ENCODE results near the gene SHISA7. TPM values are rescaled to one million over a fixed set of nuclear protein-coding genes. Genes with fewer than 3 reads are reported as not detected.

SHISA7 gene
- total and polyA plus RNA-seq, 2 experiments from 2014 or later, result not detected

- Histone ChIP-seq H3K36me3 (peaks cover 14% of the 10 kb centered on the region), H3K27ac (no peak overlapping the region), H3K27me3 (peaks cover 7% of the 10 kb centered on the region), H3K4me3 (peak overlapping the region; percentile 89), H3K9me3 (ENCODE audit: low read depth) (no peaks in the 10 kb centered on the region), H3K4me1 (ENCODE audit: low read depth) (peaks cover 20% of the 10 kb centered on the region)
- DNase-seq (ENCODE audit: low read depth in 1 of 2, low spot score in 1 of 2), result peak; percentile 75 to 81
- no peak for TF ChIP-seq CTCF (IDR thresholded peaks at IDR 0.05; ENCODE audit: low read depth, low read length)
Measured at GRCh38 chr19:55383279-55384130, 59.6 kb downstream of the SHISA7 start.

- H3K36me3 ChIP-seq, result peaks cover 8% of the 10 kb centered on the region
- no peak for TF ChIP-seq CTCF (IDR thresholded peaks at IDR 0.05; ENCODE audit: low read depth, low read length)
- no peak overlapping the region for H3K27ac ChIP-seq
- no peak for DNase-seq (ENCODE audit: low read depth in 1 of 2, low spot score in 1 of 2)
- H3K27me3 ChIP-seq, result peaks cover 16% of the 10 kb centered on the region
- no peak overlapping the region for H3K4me3 ChIP-seq
- H3K4me1 ChIP-seq (ENCODE audit: low read depth), result peaks cover 20% of the 10 kb centered on the region
- no peaks in the 10 kb centered on the region for H3K9me3 ChIP-seq (ENCODE audit: low read depth)
Measured at GRCh38 chr19:55382522-55383054, 60.5 kb downstream of the SHISA7 start.

GRCh38 chr19:55382013-55382412 is 61.1 kb downstream of the SHISA7 start:
- Histone ChIP-seq H3K36me3 (peaks cover 2% of the 10 kb centered on the region), H3K4me3 (no peak overlapping the region), H3K27ac (no peak overlapping the region), H3K27me3 (peaks cover 20% of the 10 kb centered on the region), H3K9me3 (ENCODE audit: low read depth) (no peaks in the 10 kb centered on the region), H3K4me1 (ENCODE audit: low read depth) (peaks cover 16% of the 10 kb centered on the region)
- no peak for DNase-seq (ENCODE audit: low read depth in 1 of 2, low spot score in 1 of 2)
- TF ChIP-seq CTCF (IDR thresholded peaks at IDR 0.05; ENCODE audit: low read depth, low read length), result no peak

- H3K27ac ChIP-seq, result no peak overlapping the region
- DNase-seq (ENCODE audit: low read depth in 1 of 2, low spot score in 1 of 2), result no peak
- peaks cover 23% of the 10 kb centered on the region for H3K27me3 ChIP-seq
- H3K4me1 ChIP-seq (ENCODE audit: low read depth), result no peaks in the 10 kb centered on the region
- no peak for TF ChIP-seq CTCF (IDR thresholded peaks at IDR 0.05; ENCODE audit: low read depth, low read length)
- no peaks in the 10 kb centered on the region for H3K36me3 ChIP-seq
- no peaks in the 10 kb centered on the region for H3K9me3 ChIP-seq (ENCODE audit: low read depth)
- no peak overlapping the region for H3K4me3 ChIP-seq
Measured at GRCh38 chr19:55379174-55379573, 63.9 kb downstream of the SHISA7 start.

Other genes with a start within 250 kb of the SHISA7 start
Only the 30 nearest of the 31 such genes appear.
- 4.2 and 4.7 TPM in 2 replicates for gene TMEM86B, start 214.5 kb downstream of the SHISA7 start, total RNA-seq
- gene TMEM86B, start 214.5 kb downstream of the SHISA7 start, polyA plus RNA-seq, result 2.6 and 5.3 TPM in 2 replicates
- 87.9 and 91.7 TPM in 2 replicates for gene PPP6R1, start 184.3 kb downstream of the SHISA7 start, total RNA-seq
- 98.7 and 101 TPM in 2 replicates for gene PPP6R1, start 184.3 kb downstream of the SHISA7 start, polyA plus RNA-seq
- 47.2 and 77.7 TPM in 2 replicates for gene HSPBP1, start 163.2 kb downstream of the SHISA7 start, total RNA-seq
- 68.9 and 123 TPM in 2 replicates for gene HSPBP1, start 163.2 kb downstream of the SHISA7 start, polyA plus RNA-seq
- 34.4 and 34.7 TPM in 2 replicates for gene BRSK1, start 159.3 kb downstream of the SHISA7 start, total RNA-seq
- 3.5 and 5.6 TPM in 2 replicates for gene BRSK1, start 159.3 kb downstream of the SHISA7 start, polyA plus RNA-seq
- not detected in 2 replicates for gene TMEM150B, start 118.0 kb downstream of the SHISA7 start, total RNA-seq
- gene TMEM150B, start 118.0 kb downstream of the SHISA7 start, polyA plus RNA-seq, result not detected in 2 replicates
- 58.9 and 82.4 TPM in 2 replicates for gene KMT5C, start 103.4 kb downstream of the SHISA7 start, total RNA-seq
- 63.5 and 81.7 TPM in 2 replicates for gene KMT5C, start 103.4 kb downstream of the SHISA7 start, polyA plus RNA-seq
- gene COX6B2, start 88.6 kb downstream of the SHISA7 start, total RNA-seq, result not detected in 2 replicates
- gene COX6B2, start 88.6 kb downstream of the SHISA7 start, polyA plus RNA-seq, result 0.06 and 0.17 TPM in 2 replicates
- gene GARIN5B, start 80.0 kb downstream of the SHISA7 start, total RNA-seq, result not detected in 2 replicates
- gene GARIN5B, start 80.0 kb downstream of the SHISA7 start, polyA plus RNA-seq, result not detected in 2 replicates
- 0.12 and 0.49 TPM in 2 replicates for gene IL11, start 72.8 kb downstream of the SHISA7 start, total RNA-seq
- gene IL11, start 72.8 kb downstream of the SHISA7 start, polyA plus RNA-seq, result 0.72 TPM in 1 of 2 replicates, not detected in the other
- not detected in 2 replicates for gene TMEM190, start 66.5 kb downstream of the SHISA7 start, total RNA-seq
- 0.85 and 1.3 TPM in 2 replicates for gene TMEM190, start 66.5 kb downstream of the SHISA7 start, polyA plus RNA-seq
- 0.27 and 0.35 TPM in 2 replicates for gene TMEM238, start 59.0 kb downstream of the SHISA7 start, total RNA-seq
- 1.7 and 4.0 TPM in 2 replicates for gene TMEM238, start 59.0 kb downstream of the SHISA7 start, polyA plus RNA-seq
- gene RPL28, start 57.4 kb downstream of the SHISA7 start, total RNA-seq, result 757 and 1,325 TPM in 2 replicates
- 273 and 320 TPM in 2 replicates for gene RPL28, start 57.4 kb downstream of the SHISA7 start, polyA plus RNA-seq
- gene UBE2S, start 35.5 kb downstream of the SHISA7 start, total RNA-seq, result 54.2 and 244 TPM in 2 replicates
- gene UBE2S, start 35.5 kb downstream of the SHISA7 start, polyA plus RNA-seq, result 164 and 471 TPM in 2 replicates
- 99.4 and 200 TPM in 2 replicates for gene ISOC2, start 18.3 kb upstream of the SHISA7 start, total RNA-seq
- 73.9 and 89.7 TPM in 2 replicates for gene ISOC2, start 18.3 kb upstream of the SHISA7 start, polyA plus RNA-seq
- gene C19orf85, start 21.5 kb upstream of the SHISA7 start, total RNA-seq, result not detected in 2 replicates
- not detected in 2 replicates for gene C19orf85, start 21.5 kb upstream of the SHISA7 start, polyA plus RNA-seq
- gene ZNF628, start 33.3 kb upstream of the SHISA7 start, total RNA-seq, result 15.7 and 16.7 TPM in 2 replicates
- 0.95 and 0.96 TPM in 2 replicates for gene ZNF628, start 33.3 kb upstream of the SHISA7 start, polyA plus RNA-seq
- 56.5 and 78.7 TPM in 2 replicates for gene NAT14, start 41.9 kb upstream of the SHISA7 start, total RNA-seq
- gene NAT14, start 41.9 kb upstream of the SHISA7 start, polyA plus RNA-seq, result 137 and 138 TPM in 2 replicates
- gene SSC5D, start 45.1 kb upstream of the SHISA7 start, total RNA-seq, result 0.32 and 0.89 TPM in 2 replicates
- 0.15 and 0.60 TPM in 2 replicates for gene SSC5D, start 45.1 kb upstream of the SHISA7 start, polyA plus RNA-seq
- 2.4 and 5.3 TPM in 2 replicates for gene SBK2, start 93.8 kb upstream of the SHISA7 start, total RNA-seq
- 6.8 and 7.1 TPM in 2 replicates for gene SBK2, start 93.8 kb upstream of the SHISA7 start, polyA plus RNA-seq
- 0.71 and 0.88 TPM in 2 replicates for gene SBK3, start 102.2 kb upstream of the SHISA7 start, total RNA-seq
- not detected in 2 replicates for gene SBK3, start 102.2 kb upstream of the SHISA7 start, polyA plus RNA-seq
- 10.3 and 13.4 TPM in 2 replicates for gene ZNF579, start 137.5 kb upstream of the SHISA7 start, total RNA-seq
- 14.9 and 17.7 TPM in 2 replicates for gene ZNF579, start 137.5 kb upstream of the SHISA7 start, polyA plus RNA-seq
- gene FIZ1, start 156.2 kb upstream of the SHISA7 start, total RNA-seq, result 12.8 and 13.6 TPM in 2 replicates
- gene FIZ1, start 156.2 kb upstream of the SHISA7 start, polyA plus RNA-seq, result 18.7 and 25.3 TPM in 2 replicates
- 26.5 and 29.1 TPM in 2 replicates for gene ZNF524, start 157.0 kb upstream of the SHISA7 start, total RNA-seq
- 15.9 and 17.3 TPM in 2 replicates for gene ZNF524, start 157.0 kb upstream of the SHISA7 start, polyA plus RNA-seq
- 7.1 and 11.2 TPM in 2 replicates for gene ZNF865, start 162.3 kb upstream of the SHISA7 start, total RNA-seq
- gene ZNF865, start 162.3 kb upstream of the SHISA7 start, polyA plus RNA-seq, result 1.9 and 2.6 TPM in 2 replicates
- 15.1 and 15.4 TPM in 2 replicates for gene ZNF784, start 181.3 kb upstream of the SHISA7 start, total RNA-seq
- gene ZNF784, start 181.3 kb upstream of the SHISA7 start, polyA plus RNA-seq, result 13.3 and 14.0 TPM in 2 replicates
- gene ZNF580, start 197.7 kb upstream of the SHISA7 start, total RNA-seq, result 78.4 and 84.9 TPM in 2 replicates
- gene ZNF580, start 197.7 kb upstream of the SHISA7 start, polyA plus RNA-seq, result 104 and 124 TPM in 2 replicates
- 28.4 and 42.0 TPM in 2 replicates for gene ZNF581, start 200.3 kb upstream of the SHISA7 start, total RNA-seq
- 22.3 and 28.7 TPM in 2 replicates for gene ZNF581, start 200.3 kb upstream of the SHISA7 start, polyA plus RNA-seq
- 42.4 and 49.2 TPM in 2 replicates for gene CCDC106, start 204.9 kb upstream of the SHISA7 start, total RNA-seq
- 40.6 and 43.5 TPM in 2 replicates for gene CCDC106, start 204.9 kb upstream of the SHISA7 start, polyA plus RNA-seq
- 170 and 187 TPM in 2 replicates for gene U2AF2, start 211.7 kb upstream of the SHISA7 start, total RNA-seq
- gene U2AF2, start 211.7 kb upstream of the SHISA7 start, polyA plus RNA-seq, result 13.4 and 16.3 TPM in 2 replicates
- 144 and 164 TPM in 2 replicates for gene EPN1, start 231.9 kb upstream of the SHISA7 start, total RNA-seq
- 151 and 173 TPM in 2 replicates for gene EPN1, start 231.9 kb upstream of the SHISA7 start, polyA plus RNA-seq